Fibroblast of pulmonary artery (primary cell): Measurements from ENCODE around the gene SORCS2.

ENCODE experiments used
- DNase-seq: peaks from one replicate; pipeline ENCODE4 v3.0.0-alpha.2; 2010; ENCODE audit warnings: low read depth
- H3K4me3 ChIP-seq: replicated peaks from 2 replicates; pipeline ENCODE4 v1.5.1; 2011; ENCODE audit warnings: low read depth, mild to moderate bottlenecking, control low read depth, low read length, moderate library complexity
- CTCF ChIP-seq: IDR thresholded peaks from 2 replicates; pipeline ENCODE4 v1.5.1; 2011; ENCODE audit warnings: mild to moderate bottlenecking, control low read depth, low read length, inconsistent platforms; ENCODE audit errors: missing control alignments

The SORCS2 gene

GRCh38 chr4:7614350-7614949 is 422.1 kb downstream of the SORCS2 start:
- no peak for TF ChIP-seq CTCF
- no peak for DNase-seq
- no peak overlapping the region for H3K4me3 ChIP-seq

GRCh38 chr4:7616193-7616592 is 423.9 kb downstream of the SORCS2 start:
- no peak for TF ChIP-seq CTCF
- DNase-seq = no peak
- no peak overlapping the region for H3K4me3 ChIP-seq

GRCh38 chr4:7618361-7618760 is 426.0 kb downstream of the SORCS2 start:
- TF ChIP-seq CTCF = no peak
- H3K4me3 ChIP-seq = no peak overlapping the region
- DNase-seq = no peak

DNA sequence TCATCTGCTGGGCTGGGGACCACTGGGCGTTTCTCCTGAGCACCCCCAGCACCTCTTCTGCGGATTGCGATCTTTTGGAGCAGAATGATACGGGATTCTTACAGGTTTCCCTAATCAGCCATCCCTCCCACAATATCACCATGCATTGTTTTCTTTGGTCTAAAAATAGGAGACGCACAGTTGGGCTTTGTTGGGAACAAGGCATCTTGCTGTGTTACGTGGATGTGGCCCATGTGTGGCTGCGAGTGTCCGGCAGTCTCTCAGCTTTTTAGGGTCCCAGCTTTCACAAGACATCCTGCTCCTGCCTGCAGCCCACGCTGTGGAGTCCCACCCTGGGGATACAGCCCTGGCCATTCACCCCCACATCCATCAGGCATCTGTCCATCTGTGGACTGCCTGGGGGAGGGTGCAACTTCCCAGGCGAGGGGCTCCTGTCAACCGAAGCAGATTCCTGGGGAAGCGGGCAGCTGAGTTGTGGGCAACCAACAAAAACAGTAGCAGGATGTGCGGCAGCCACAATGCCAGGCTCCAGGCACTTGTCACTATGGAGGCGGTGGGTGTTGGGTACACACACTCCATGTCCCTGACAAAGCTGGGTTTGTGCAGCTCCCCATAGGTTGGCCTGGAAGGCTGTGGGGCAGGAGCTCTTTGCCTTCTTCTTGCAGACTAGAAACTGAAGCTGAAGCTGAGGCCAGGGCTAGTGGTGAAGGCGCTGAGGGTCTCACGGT is 427.9 kb downstream of the SORCS2 start:
- no peak for TF ChIP-seq CTCF
- no peak for DNase-seq
- no peak overlapping the region for H3K4me3 ChIP-seq

GRCh38 chr4:7620814-7621176 is 428.5 kb downstream of the SORCS2 start:
- no peak for DNase-seq
- no peak overlapping the region for H3K4me3 ChIP-seq
- no peak for TF ChIP-seq CTCF

DNA sequence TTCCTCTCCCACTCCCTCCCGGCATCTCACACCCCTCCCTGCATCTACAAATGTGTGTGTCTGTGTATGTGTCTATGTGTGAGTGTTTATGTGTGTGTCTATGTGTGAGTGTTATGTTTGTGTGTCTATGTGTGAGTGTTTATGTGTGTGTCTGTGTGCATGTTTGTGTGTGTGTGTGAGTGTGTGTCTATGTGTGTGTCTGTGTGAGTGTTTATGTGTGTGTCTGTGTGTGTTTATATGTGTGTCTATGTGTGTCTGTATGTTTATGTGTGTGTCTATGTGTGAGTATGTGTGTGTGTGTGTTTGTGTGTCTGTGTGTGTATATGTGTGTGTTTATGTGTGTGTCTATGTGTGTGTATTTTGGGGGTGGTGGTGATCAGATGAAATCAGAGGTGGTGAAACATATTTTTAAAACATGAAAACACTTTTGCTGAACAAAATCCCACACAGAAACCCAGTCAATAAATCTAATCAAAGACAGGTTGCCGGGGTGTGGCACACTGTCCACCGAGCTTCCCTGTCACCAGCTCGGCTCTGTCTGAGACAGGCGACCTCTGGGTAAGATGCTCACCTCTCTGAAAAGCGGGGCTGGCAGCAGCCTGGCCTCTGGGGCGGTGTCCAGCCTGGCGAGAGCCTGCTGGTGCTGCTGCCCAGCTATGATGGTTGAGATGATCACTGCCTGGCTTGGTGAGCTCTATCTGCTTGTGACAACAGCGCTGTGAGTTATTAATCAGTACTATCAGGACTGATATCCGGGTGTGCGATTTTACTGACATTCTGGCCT is 429.1 kb downstream of the SORCS2 start:
- TF ChIP-seq CTCF = no peak
- no peak overlapping the region for H3K4me3 ChIP-seq
- no peak for DNase-seq

DNA sequence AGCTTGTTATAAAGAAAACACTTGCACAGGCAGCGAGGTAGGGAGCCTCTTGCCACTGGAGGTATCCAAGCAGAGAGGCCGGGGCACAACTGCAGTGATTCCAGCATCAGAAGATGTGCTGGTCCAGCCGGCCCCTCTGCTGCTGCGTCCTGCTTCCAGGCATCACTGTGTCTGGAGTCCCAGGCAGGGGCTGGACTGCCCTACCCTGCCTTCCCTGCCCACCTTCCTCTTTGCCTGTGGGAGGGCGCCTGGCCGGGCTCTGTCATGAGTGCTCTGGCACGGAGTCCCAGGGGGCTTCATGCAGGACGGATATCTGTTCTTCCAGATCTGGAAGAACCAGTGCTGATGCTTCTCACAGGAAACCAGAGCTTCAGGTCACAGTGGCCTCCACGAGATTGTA is 430.0 kb downstream of the SORCS2 start:
- DNase-seq = no peak
- TF ChIP-seq CTCF = no peak
- H3K4me3 ChIP-seq = no peak overlapping the region
